Measurements from ENCODE around the gene TOGARAM2. TPM values are rescaled to one million over a fixed set of nuclear protein-coding genes. Genes with fewer than 3 reads are reported as not detected.

TOGARAM2 gene
- total and polyA plus RNA-seq, 2 of the 13 experiments (the other 11 are each of a cell fraction or from before 2014, with no cell fraction given) = under 0.01 to 0.05 TPM

- ChIA-PET POLR2A (no interaction called here), CTCF (ENCODE audit: low intra/inter-chr PET ratio, low total read pairs) (no interaction called here)
- WGBS (ENCODE audit: low lambda C conversion rate) = 5% methylated on average over 7 of the region's 7 CpGs
- H3K36me3 ChIP-seq (replicated peaks in 1 of 2; ENCODE audit: control insufficient read depth in 1 of 2, insufficient read depth in 2 of 2, low read length in 2 of 2) = no peaks in the 10 kb centered on the region
- no peaks in the 10 kb centered on the region for H4K20me1 ChIP-seq (ENCODE audit: insufficient read depth, low read length)
- no peaks in the 10 kb centered on the region for H3K9me3 ChIP-seq (ENCODE audit: low read length)
- DNase-seq (ENCODE audit: low spot score) (no peak), ATAC-seq (no peak), FAIRE-seq (no peak)
- no peak overlapping the region for H3K9ac ChIP-seq (ENCODE audit: insufficient read depth, low read depth, low read length)
- H3K79me2 ChIP-seq (ENCODE audit: insufficient read depth, low read length) = no peaks in the 10 kb centered on the region
- no peak overlapping the region for H2AFZ ChIP-seq (ENCODE audit: low read length)
- intact Hi-C loops (cut with micrococcal nuclease; ENCODE audit: unreplicated experiment) (no loop called here), in situ Hi-C loops (cut with HindIII; ENCODE audit: extremely low pct_ligation_motif_present, low pct_unique_long_range_greater_than_20kb) (loop anchor here (25.0 kb wide), 1 partner anchor 843 kb away; no protein-coding TSS in a partner anchor)
- TF ChIP-seq ZBTB20 (CRISPR knock-in tag; IDR thresholded peaks at IDR 0.05; ENCODE audit: borderline replicate concordance, low read depth) (no peak), ZNF549 (CRISPR knock-in tag; IDR thresholded peaks at IDR 0.05) (no peak), ZNF558 (CRISPR knock-in tag; IDR thresholded peaks at IDR 0.05; ENCODE audit: borderline replicate concordance) (no peak)
- H3K27me3 ChIP-seq (ENCODE audit: control insufficient read depth in 1 of 2, insufficient read depth in 2 of 2, low read length in 2 of 2) = peaks cover 22 to 86% of the 10 kb centered on the region in 2 experiments
- no peak overlapping the region for H3K4me3 ChIP-seq (replicated peaks in 1 of 3; ENCODE audit: insufficient read depth in 1 of 3, low read depth in 2 of 3, low read length in 3 of 3)
- H3K27ac ChIP-seq (ENCODE audit: extremely low read length, insufficient read depth, low read length) = no peak overlapping the region
- H3K4me1 ChIP-seq (ENCODE audit: insufficient read depth, low read length) = no peaks in the 10 kb centered on the region
- no TSS peak for BruUV-seq (replicated peaks)
- no peak overlapping the region for H3K4me2 ChIP-seq (ENCODE audit: low read depth, low read length)
Measured at GRCh38 chr2:28994679-28995078, 13.6 kb downstream of the TOGARAM2 start.

GRCh38 chr2:28995765-28996750, 15.0 kb downstream of the TOGARAM2 start:
- CTCF ChIA-PET (ENCODE audit: low intra/inter-chr PET ratio, low total read pairs) = no interaction called here
- no peak overlapping the region for H2AFZ ChIP-seq (ENCODE audit: low read length)
- no TSS peak for BruUV-seq (replicated peaks)

More at GRCh38 chr2:28995765-28996750, 15.0 kb downstream of the TOGARAM2 start:
- H3K9me3 ChIP-seq (ENCODE audit: low read length) = no peaks in the 10 kb centered on the region
- ATAC-seq (no peak), FAIRE-seq (no peak), DNase-seq (ENCODE audit: low spot score) (no peak)
- no peak for TF ChIP-seq TOPORS (CRISPR knock-in tag; IDR thresholded peaks at IDR 0.05)
- no peak for TF ChIP-seq GMEB2 (CRISPR knock-in tag; IDR thresholded peaks at IDR 0.05; ENCODE audit: low read depth)
- no peak for TF ChIP-seq AGO2 (optimal IDR thresholded peaks at IDR 0.05; ENCODE audit: low read depth, low read length)
- no peak for TF ChIP-seq ZNF337 (CRISPR knock-in tag; IDR thresholded peaks at IDR 0.05; ENCODE audit: borderline replicate concordance, low read depth)
- no peak for TF ChIP-seq JARID2 (CRISPR knock-in tag; IDR thresholded peaks at IDR 0.05; ENCODE audit: insufficient replicate concordance)
- TF ChIP-seq ZMYM2 (CRISPR knock-in tag; IDR thresholded peaks at IDR 0.05) = no peak
- TF ChIP-seq GMEB1 (CRISPR knock-in tag; IDR thresholded peaks at IDR 0.05; ENCODE audit: borderline replicate concordance) = no peak
- TF ChIP-seq ZNF18 (CRISPR knock-in tag; IDR thresholded peaks at IDR 0.05; ENCODE audit: insufficient replicate concordance) = no peak
- no peak overlapping the region for H3K9ac ChIP-seq (ENCODE audit: insufficient read depth, low read depth, low read length)
- intact Hi-C loops (cut with micrococcal nuclease; ENCODE audit: unreplicated experiment) (no loop called here), in situ Hi-C loops (cut with HindIII; ENCODE audit: extremely low pct_ligation_motif_present, low pct_unique_long_range_greater_than_20kb) (loop anchor here (25.0 kb wide), 1 partner anchor 841 kb away; no protein-coding TSS in a partner anchor)
- H3K4me2 ChIP-seq (ENCODE audit: low read depth, low read length) = no peak overlapping the region
- no peaks in the 10 kb centered on the region for H3K36me3 ChIP-seq (replicated peaks in 1 of 2; ENCODE audit: control insufficient read depth in 1 of 2, insufficient read depth in 2 of 2, low read length in 2 of 2)
- POLR2A ChIA-PET = no interaction called here
- peaks cover 20 to 86% of the 10 kb centered on the region in 2 experiments for H3K27me3 ChIP-seq (ENCODE audit: control insufficient read depth in 1 of 2, insufficient read depth in 2 of 2, low read length in 2 of 2)
- no peak overlapping the region for H3K27ac ChIP-seq (ENCODE audit: extremely low read length, insufficient read depth, low read length)
- no peaks in the 10 kb centered on the region for H3K4me1 ChIP-seq (ENCODE audit: insufficient read depth, low read length)
- no peaks in the 10 kb centered on the region for H3K79me2 ChIP-seq (ENCODE audit: insufficient read depth, low read length)
- 6% methylated on average over 6 of the region's 6 CpGs for WGBS (ENCODE audit: low lambda C conversion rate)
- no peak overlapping the region for H3K4me3 ChIP-seq (replicated peaks in 1 of 3; ENCODE audit: insufficient read depth in 1 of 3, low read depth in 2 of 3, low read length in 3 of 3)
- H4K20me1 ChIP-seq (ENCODE audit: insufficient read depth, low read length) = no peaks in the 10 kb centered on the region

Measured in HepG2 (cell line).